HUES48 (cell line): ENCODE data around the gene NEURL1B.

Experiments
- H3K27ac ChIP-seq: one replicate; pipeline ENCODE4 v1.7.0; 2013; ENCODE audit warnings: low read depth, low read length, inconsistent platforms
- H3K27me3 ChIP-seq: 2 replicates; pipeline ENCODE4 v1.6.1; 2013; ENCODE audit warnings: mild to moderate bottlenecking, low read length; ENCODE audit not compliant: control insufficient read depth, insufficient read depth
- H3K36me3 ChIP-seq: 2 replicates; pipeline ENCODE4 v1.6.1; 2013; ENCODE audit warnings: low read length; ENCODE audit not compliant: control insufficient read depth, insufficient read depth
- H3K4me1 ChIP-seq: 2 replicates; pipeline ENCODE4 v1.6.1; 2013; ENCODE audit warnings: mild to moderate bottlenecking, low read length; ENCODE audit not compliant: control insufficient read depth, insufficient read depth
- H3K4me3 ChIP-seq: 2 replicates; pipeline ENCODE4 v1.5.1; 2013; ENCODE audit warnings: mild to moderate bottlenecking, low read depth, low read length
- H3K9ac ChIP-seq: 2 replicates; pipeline ENCODE4 v1.6.1; 2013; ENCODE audit warnings: mild to moderate bottlenecking, low read depth, low read length, moderate library complexity
- H3K9me3 ChIP-seq: 2 replicates; pipeline ENCODE4 v1.6.1; 2013; ENCODE audit warnings: low read length; ENCODE audit not compliant: control insufficient read depth, insufficient read depth

The NEURL1B gene

GRCh38 chr5:172610643-172611042, 30.4 kb upstream of the NEURL1B start:
- Histone ChIP-seq H3K9me3 (no peaks in the 10 kb centered on the region), H3K36me3 (no peaks in the 10 kb centered on the region), H3K4me1 (peaks cover 6% of the 10 kb centered on the region; the same call in 1 of the 2 replicates), H3K9ac (no peak overlapping the region), H3K4me3 (no peak overlapping the region), H3K27me3 (no peaks in the 10 kb centered on the region), H3K27ac (no peak overlapping the region)

GRCh38 chr5:172611913-172612312, 29.1 kb upstream of the NEURL1B start:
- no peaks in the 10 kb centered on the region for H3K4me1 ChIP-seq
- H3K27me3 ChIP-seq, result no peaks in the 10 kb centered on the region
- H3K4me3 ChIP-seq, result no peak overlapping the region
- no peaks in the 10 kb centered on the region for H3K36me3 ChIP-seq
- H3K27ac ChIP-seq, result no peak overlapping the region
- no peaks in the 10 kb centered on the region for H3K9me3 ChIP-seq
- H3K9ac ChIP-seq, result no peak overlapping the region

- H3K9ac ChIP-seq, result no peak overlapping the region
- H3K36me3 ChIP-seq, result no peaks in the 10 kb centered on the region
- H3K27me3 ChIP-seq, result no peaks in the 10 kb centered on the region
- H3K4me3 ChIP-seq, result no peak overlapping the region
- no peaks in the 10 kb centered on the region for H3K4me1 ChIP-seq
- no peak overlapping the region for H3K27ac ChIP-seq
- no peaks in the 10 kb centered on the region for H3K9me3 ChIP-seq
Measured at GRCh38 chr5:172612771-172613170, 28.3 kb upstream of the NEURL1B start.

- Histone ChIP-seq H3K36me3 (no peaks in the 10 kb centered on the region), H3K27me3 (no peaks in the 10 kb centered on the region), H3K4me3 (no peak overlapping the region), H3K27ac (no peak overlapping the region), H3K4me1 (no peaks in the 10 kb centered on the region), H3K9me3 (no peaks in the 10 kb centered on the region), H3K9ac (no peak overlapping the region)
Measured at GRCh38 chr5:172616136-172616535, 24.9 kb upstream of the NEURL1B start.

- no peaks in the 10 kb centered on the region for H3K4me1 ChIP-seq
- H3K27ac ChIP-seq, result no peak overlapping the region
- H3K9ac ChIP-seq, result no peak overlapping the region
- H3K4me3 ChIP-seq, result no peak overlapping the region
- no peaks in the 10 kb centered on the region for H3K27me3 ChIP-seq
- H3K9me3 ChIP-seq, result no peaks in the 10 kb centered on the region
- no peaks in the 10 kb centered on the region for H3K36me3 ChIP-seq
Measured at GRCh38 chr5:172616730-172617129, 24.3 kb upstream of the NEURL1B start.

- H3K9me3 ChIP-seq, result no peaks in the 10 kb centered on the region
- no peaks in the 10 kb centered on the region for H3K4me1 ChIP-seq
- H3K9ac ChIP-seq, result no peak overlapping the region
- no peak overlapping the region for H3K4me3 ChIP-seq
- H3K27me3 ChIP-seq, result no peaks in the 10 kb centered on the region
- H3K36me3 ChIP-seq, result no peaks in the 10 kb centered on the region
- no peak overlapping the region for H3K27ac ChIP-seq
Measured at GRCh38 chr5:172617817-172618216, 23.2 kb upstream of the NEURL1B start.

GRCh38 chr5:172618574-172619365, 22.3 kb upstream of the NEURL1B start:
- Histone ChIP-seq H3K9ac (no peak overlapping the region), H3K36me3 (no peaks in the 10 kb centered on the region), H3K27me3 (no peaks in the 10 kb centered on the region), H3K27ac (no peak overlapping the region), H3K4me3 (no peak overlapping the region), H3K4me1 (no peaks in the 10 kb centered on the region), H3K9me3 (no peaks in the 10 kb centered on the region)

- H3K27ac ChIP-seq, result no peak overlapping the region
Measured at GRCh38 chr5:172620506-172620905, 20.6 kb upstream of the NEURL1B start.

GRCh38 chr5:172622091-172623046, 18.7 kb upstream of the NEURL1B start:
- Histone ChIP-seq H3K27ac (no peak overlapping the region), H3K36me3 (no peaks in the 10 kb centered on the region), H3K4me1 (peaks cover 16% of the 10 kb centered on the region), H3K4me3 (no peak overlapping the region), H3K27me3 (no peaks in the 10 kb centered on the region), H3K9me3 (no peaks in the 10 kb centered on the region), H3K9ac (no peak overlapping the region)

More at GRCh38 chr5:172620506-172620905, 20.6 kb upstream of the NEURL1B start:
- peaks cover 4% of the 10 kb centered on the region; the same call in 1 of the 2 replicates for H3K4me1 ChIP-seq
- no peaks in the 10 kb centered on the region for H3K9me3 ChIP-seq
- H3K4me3 ChIP-seq, result no peak overlapping the region
- H3K9ac ChIP-seq, result no peak overlapping the region
- H3K27me3 ChIP-seq, result no peaks in the 10 kb centered on the region
- H3K36me3 ChIP-seq, result no peaks in the 10 kb centered on the region

- H3K36me3 ChIP-seq, result no peaks in the 10 kb centered on the region
- no peak overlapping the region for H3K27ac ChIP-seq
- H3K9ac ChIP-seq, result no peak overlapping the region
- no peaks in the 10 kb centered on the region for H3K27me3 ChIP-seq
- H3K9me3 ChIP-seq, result no peaks in the 10 kb centered on the region
- H3K4me1 ChIP-seq, result peaks cover 27% of the 10 kb centered on the region
- no peak overlapping the region for H3K4me3 ChIP-seq
Measured at GRCh38 chr5:172623313-172623980, 17.6 kb upstream of the NEURL1B start.
